ENCODE measurements around the gene S100A14. TPM values are rescaled to one million over a fixed set of nuclear protein-coding genes. Genes with fewer than 3 reads are reported as not detected.

S100A14 gene
- total and polyA plus RNA-seq, 2 of the 13 experiments (the other 11 are each of a cell fraction or from before 2014, with no cell fraction given) = 1.4 to 7.7 TPM

GRCh38 chr1:153566414-153567371 is 49.4 kb downstream of the S100A14 start (continued):
- TF ChIP-seq TFDP1 (CRISPR knock-in tag; IDR thresholded peaks at IDR 0.05; ENCODE audit: borderline replicate concordance) (no peak), CREM (IDR thresholded peaks at IDR 0.05) (peak; percentile 35; the same call in 1 of the 2 replicates), CREM (CRISPR knock-in tag; IDR thresholded peaks at IDR 0.05) (no peak), MEIS1 (CRISPR knock-in tag; IDR thresholded peaks at IDR 0.05; ENCODE audit: borderline replicate concordance) (peak; percentile 82; the same call in 1 of the 2 replicates), ZSCAN9 (CRISPR knock-in tag; IDR thresholded peaks at IDR 0.05; ENCODE audit: borderline replicate concordance) (0 out of 2 replicates have a peak, but pooled peaks have one; percentile 25), PHF5A (CRISPR knock-in tag; IDR thresholded peaks at IDR 0.05; ENCODE audit: low read depth, unreplicated experiment) (no peak), IRF9 (CRISPR knock-in tag; IDR thresholded peaks at IDR 0.05; ENCODE audit: borderline replicate concordance) (0 out of 2 replicates have a peak, but pooled peaks have one; percentile 41), ZNF777 (CRISPR knock-in tag; IDR thresholded peaks at IDR 0.05) (0 out of 2 replicates have a peak, but pooled peaks have one; percentile 48), ZNF256 (CRISPR knock-in tag; conservative IDR thresholded peaks at IDR 0.05) (no peak), FOXA3 (CRISPR knock-in tag; IDR thresholded peaks at IDR 0.05) (0 out of 2 replicates have a peak, but pooled peaks have one; percentile 47), RFX5 (IDR thresholded peaks at IDR 0.05; ENCODE audit: low read depth, low read length) (no peak), NKX3-1 (CRISPR knock-in tag; IDR thresholded peaks at IDR 0.05) (no peak), MLLT10 (CRISPR knock-in tag; IDR thresholded peaks at IDR 0.05) (no peak), THAP9 (CRISPR knock-in tag; IDR thresholded peaks at IDR 0.05; ENCODE audit: borderline replicate concordance) (no peak), GABPB1 (CRISPR knock-in tag; IDR thresholded peaks at IDR 0.05) (peak; percentile 64), SOX6 (IDR thresholded peaks at IDR 0.05) (no peak), SOX6 (CRISPR knock-in tag; IDR thresholded peaks at IDR 0.05) (peak; percentile 75), ZNF788 (CRISPR knock-in tag; IDR thresholded peaks at IDR 0.05; ENCODE audit: borderline replicate concordance) (0 out of 2 replicates have a peak, but pooled peaks have one; percentile 12), KLF12 (CRISPR knock-in tag; IDR thresholded peaks at IDR 0.05; ENCODE audit: borderline replicate concordance) (peak; percentile 44; the same call in 1 of the 2 replicates), TBX2 (CRISPR knock-in tag; IDR thresholded peaks at IDR 0.05; ENCODE audit: borderline replicate concordance) (no peak), DDIT3 (CRISPR knock-in tag; IDR thresholded peaks at IDR 0.05) (no peak), AGO1 (IDR thresholded peaks at IDR 0.05; ENCODE audit: low read depth, low read length, poor library complexity, severe bottlenecking) (peak; percentile 36), DPF2 (CRISPR knock-in tag; IDR thresholded peaks at IDR 0.05; ENCODE audit: borderline replicate concordance, low read depth) (peak; percentile 46; the same call in 1 of the 2 replicates), ZNF354B (CRISPR knock-in tag; IDR thresholded peaks at IDR 0.05) (no peak)

All from HepG2 (cell line).